Caco-2 (cell line): Measurements from ENCODE around the gene MBD3. TPM values are rescaled to one million over a fixed set of nuclear protein-coding genes. Genes with fewer than 3 reads are reported as not detected.

Source experiments
- BruUV-seq: library from RNA; stranded (reverse); fragments of 400-500 nt; replicated peaks from 2 replicates; lab custom pipeline; 2021; lab: Mats Ljungman, UMichigan
- CTCF ChIA-PET: fragments of 300-600 bp; sonication (Branson Sonifier 250); formaldehyde crosslinking; loops from one replicate; lab custom pipeline; 2022; ENCODE audit warnings: antibody characterized with exemption; lab: Charles Lee
- POLR2A ChIA-PET: fragments of 300-600 bp; sonication (Branson Sonifier 250); formaldehyde crosslinking; loops from one replicate; lab custom pipeline; 2022; ENCODE audit warnings: antibody characterized with exemption; lab: Charles Lee
- DNase-seq, 2 experiments: peaks; one replicate each; pipeline versions ENCODE4 v3.0.0 to v3.0.0-alpha.2; 2020 to 2022
- H3K27me3 ChIP-seq: replicated peaks from 2 replicates; pipeline ENCODE4 v1.6.0; 2011; ENCODE audit warnings: low read length; ENCODE audit not compliant: control insufficient read depth, insufficient read depth
- H3K36me3 ChIP-seq: 2 replicates; pipeline ENCODE4 v1.5.1; 2011; ENCODE audit warnings: low read length; ENCODE audit not compliant: control insufficient read depth, insufficient read depth
- H3K4me1 ChIP-seq: fragments of 250-450 bp; sonication (Bioruptor Pico); 2 replicates; pipeline ENCODE4 v1.5.1; 2020; ENCODE audit warnings: mild to moderate bottlenecking
- H3K4me3 ChIP-seq: 2 replicates; pipeline ENCODE4 v1.5.1; 2011; ENCODE audit warnings: low read depth, mild to moderate bottlenecking, control low read depth, low read length
- H3K9me3 ChIP-seq: fragments of 250-450 bp; sonication (Bioruptor Pico); 2 replicates; pipeline ENCODE4 v1.5.1; 2020; ENCODE audit warnings: mild to moderate bottlenecking, moderate library complexity
- H3K27ac Mint-ChIP-seq: one replicate; pipeline ENCODE4 v1.8.0; 2022; ENCODE audit warnings: mixed read lengths; ENCODE audit not compliant: unreplicated experiment
- H3K27me3 Mint-ChIP-seq: one replicate; pipeline ENCODE4 v1.8.0; 2022; ENCODE audit warnings: mixed read lengths; ENCODE audit not compliant: insufficient read depth, unreplicated experiment
- H3K36me3 Mint-ChIP-seq: one replicate; pipeline ENCODE4 v1.8.0; 2022; ENCODE audit warnings: mild to moderate bottlenecking, mixed read lengths; ENCODE audit not compliant: insufficient read depth, unreplicated experiment
- H3K4me1 Mint-ChIP-seq: one replicate; pipeline ENCODE4 v1.8.0; 2022; ENCODE audit warnings: low read depth, mixed read lengths; ENCODE audit not compliant: unreplicated experiment
- H3K4me3 Mint-ChIP-seq: one replicate; pipeline ENCODE4 v1.8.0; 2022; ENCODE audit warnings: mild to moderate bottlenecking, moderate library complexity, mixed read lengths; ENCODE audit not compliant: unreplicated experiment
- H3K9me3 Mint-ChIP-seq: one replicate; pipeline ENCODE4 v1.8.0; 2022; ENCODE audit warnings: mixed read lengths; ENCODE audit not compliant: unreplicated experiment
- CTCF ChIP-seq, 2 experiments: fragments of 200-600 bp in 1 of 2; IDR thresholded peaks; 1 replicate in 1 of 2; 2 replicates in 1 of 2; pipeline versions ENCODE4 v1.5.1 to v1.8.0; 2011 to 2022; ENCODE audit warnings: antibody characterized with exemption in 1 of 2, control low read depth in 1 of 2, inconsistent platforms in 1 of 2, low read depth in 1 of 2, low read length in 1 of 2, mild to moderate bottlenecking in 1 of 2, moderate library complexity in 1 of 2; ENCODE audit not compliant: insufficient read depth in 1 of 2, severe bottlenecking in 1 of 2, unreplicated experiment in 1 of 2
- intact Hi-C: fragments of 100-400 bp; cut with micrococcal nuclease; formaldehyde crosslinking; loops from one replicate; pipeline ENCODE4 v1.10.0; 2022; ENCODE audit not compliant: unreplicated experiment
- total RNA-seq: library from RNA; stranded (reverse); gene quantifications from 2 replicates; pipeline ENCODE4 v1.2.3, GENCODE V29; 2022

Gene MBD3
- total RNA-seq, 1 experiment from 2014 or later = 89.3 TPM

GRCh38 chr19:1615156-1615765 is 22.6 kb upstream of the MBD3 start:
- intact Hi-C loops = no loop called here
- Histone ChIP-seq H3K4me3 (no peak overlapping the region), H3K27me3 (no peaks in the 10 kb centered on the region), H3K4me1 (no peaks in the 10 kb centered on the region), H3K9me3 (no peaks in the 10 kb centered on the region), H3K36me3 (no peaks in the 10 kb centered on the region; the same call in none of the 2 replicates)
- Mint-ChIP-seq H3K27ac (no peak overlapping the region), H3K9me3 (no peaks in the 10 kb centered on the region), H3K4me1 (no peaks in the 10 kb centered on the region), H3K27me3 (no peaks in the 10 kb centered on the region), H3K36me3 (peaks cover 75% of the 10 kb centered on the region), H3K4me3 (no peak overlapping the region)
- CTCF ChIA-PET = no interaction called here
- no peak for DNase-seq
- BruUV-seq = no TSS peak
- POLR2A ChIA-PET = no interaction called here
- no peak for TF ChIP-seq CTCF (IDR thresholded peaks at IDR 0.05; ENCODE audit: insufficient read depth in 1 of 2, low read depth in 1 of 2, low read length in 1 of 2, severe bottlenecking in 1 of 2, unreplicated experiment in 1 of 2)

- H3K36me3 Mint-ChIP-seq = peaks cover 72% of the 10 kb centered on the region
Observed at GRCh38 chr19:1613808-1614570, 21.3 kb upstream of the MBD3 start.

GRCh38 chr19:1613146-1613545 is 20.5 kb upstream of the MBD3 start:
- Mint-ChIP-seq H3K9me3 (no peaks in the 10 kb centered on the region), H3K27ac (no peak overlapping the region), H3K4me3 (no peak overlapping the region), H3K36me3 (peaks cover 70% of the 10 kb centered on the region), H3K27me3 (no peaks in the 10 kb centered on the region), H3K4me1 (no peaks in the 10 kb centered on the region)
- H3K27me3 ChIP-seq = no peaks in the 10 kb centered on the region
- no TSS peak for BruUV-seq
- peaks cover 2% of the 10 kb centered on the region for H3K36me3 ChIP-seq
- H3K9me3 ChIP-seq = no peaks in the 10 kb centered on the region
- DNase-seq = no peak
- POLR2A ChIA-PET = no interaction called here
- H3K4me1 ChIP-seq = no peaks in the 10 kb centered on the region
- CTCF ChIA-PET = no interaction called here
- intact Hi-C loops = no loop called here
- TF ChIP-seq CTCF (IDR thresholded peaks at IDR 0.05; ENCODE audit: insufficient read depth in 1 of 2, low read depth in 1 of 2, low read length in 1 of 2, severe bottlenecking in 1 of 2, unreplicated experiment in 1 of 2) = no peak
- no peak overlapping the region for H3K4me3 ChIP-seq

More at GRCh38 chr19:1613808-1614570, 21.3 kb upstream of the MBD3 start:
- H3K27me3 ChIP-seq = no peaks in the 10 kb centered on the region
- Mint-ChIP-seq H3K4me3 (no peak overlapping the region), H3K4me1 (no peaks in the 10 kb centered on the region), H3K27me3 (no peaks in the 10 kb centered on the region), H3K9me3 (no peaks in the 10 kb centered on the region), H3K27ac (no peak overlapping the region)
- CTCF ChIA-PET = no interaction called here
- intact Hi-C loops = no loop called here
- no TSS peak for BruUV-seq
- H3K4me1 ChIP-seq = no peaks in the 10 kb centered on the region
- H3K9me3 ChIP-seq = no peaks in the 10 kb centered on the region
- no peak for TF ChIP-seq CTCF (IDR thresholded peaks at IDR 0.05; ENCODE audit: insufficient read depth in 1 of 2, low read depth in 1 of 2, low read length in 1 of 2, severe bottlenecking in 1 of 2, unreplicated experiment in 1 of 2)
- POLR2A ChIA-PET = interaction anchor here (0.5 kb wide), 1 partner anchor 48 kb away, joined by 7 read pairs; no protein-coding TSS in a partner anchor
- no peak for DNase-seq
- peaks cover 2% of the 10 kb centered on the region for H3K36me3 ChIP-seq
- no peak overlapping the region for H3K4me3 ChIP-seq
